SK-N-SH treated with all-trans-retinoic acid at 6 μM for 48 hours (cell line): ENCODE measurements around the gene NUTM2D.
"Not testable (repeated sequence)": the region's sequence is repeated elsewhere in the genome, so short reads cannot be mapped to it uniquely, and the experiment has no call there.

Experiments used
- BACH2 ChIP-seq: fragments of 250-450 bp; sonication (Bioruptor Pico); IDR thresholded peaks from 2 replicates; pipeline ENCODE4 v1.9.0; 2021; ENCODE audit warnings: mild to moderate bottlenecking, borderline replicate concordance
- CSDC2 ChIP-seq: fragments of 250-450 bp; sonication (Bioruptor Pico); IDR thresholded peaks from 2 replicates; pipeline ENCODE4 v1.5.0; 2020; ENCODE audit warnings: mild to moderate bottlenecking, moderate library complexity
- ESRRG ChIP-seq: fragments of 250-450 bp; sonication (Bioruptor Pico); IDR thresholded peaks from 2 replicates; pipeline ENCODE4 v1.6.1; 2021; ENCODE audit warnings: mild to moderate bottlenecking
- ISL1 ChIP-seq: fragments of 250-450 bp; sonication (Bioruptor Pico); IDR thresholded peaks from 2 replicates; pipeline ENCODE4 v2.1.2; 2022; ENCODE audit warnings: mild to moderate bottlenecking, moderate library complexity
- RARB ChIP-seq: fragments of 250-450 bp; sonication (Bioruptor Pico); IDR thresholded peaks from 2 replicates; pipeline ENCODE4 v1.8.0; 2021; ENCODE audit warnings: mild to moderate bottlenecking, moderate library complexity
- TOX ChIP-seq: fragments of 250-450 bp; sonication (Bioruptor Pico); IDR thresholded peaks from 2 replicates; pipeline ENCODE4 v1.8.0; 2021; ENCODE audit warnings: mild to moderate bottlenecking, moderate library complexity, borderline replicate concordance
- ZC3H10 ChIP-seq: fragments of 250-450 bp; sonication (Bioruptor Pico); IDR thresholded peaks from 2 replicates; pipeline ENCODE4 v1.5.1; 2021; ENCODE audit warnings: mild to moderate bottlenecking, moderate library complexity
- ZFP3 ChIP-seq: fragments of 250-450 bp; sonication (Bioruptor Pico); IDR thresholded peaks from 2 replicates; pipeline ENCODE4 v1.5.0; 2020; ENCODE audit warnings: mild to moderate bottlenecking, moderate library complexity
- ZFP30 ChIP-seq: fragments of 450-650 bp; formaldehyde crosslinking; IDR thresholded peaks from 2 replicates; pipeline ENCODE4 v1.5.0; 2022; ENCODE audit warnings: mild to moderate bottlenecking, moderate library complexity
- ZNF565 ChIP-seq: fragments of 450-650 bp; formaldehyde crosslinking; conservative IDR thresholded peaks from 2 replicates; pipeline ENCODE4 v1.5.0; 2020; ENCODE audit warnings: low read depth, mild to moderate bottlenecking, moderate library complexity
- ZNF70 ChIP-seq: fragments of 450-650 bp; formaldehyde crosslinking; IDR thresholded peaks from 2 replicates; pipeline ENCODE4 v1.5.0; 2020; ENCODE audit warnings: mild to moderate bottlenecking, moderate library complexity
- ZNF8 ChIP-seq: fragments of 450-650 bp; formaldehyde crosslinking; IDR thresholded peaks from 2 replicates; pipeline ENCODE4 v1.5.0; 2020; ENCODE audit warnings: mild to moderate bottlenecking, moderate library complexity
- TF ChIP-seq, protein P1 (sequence below): fragments of 250-450 bp; sonication (Bioruptor Pico); IDR thresholded peaks from 2 replicates; pipeline ENCODE4 v1.8.0; 2021; ENCODE audit warnings: low read depth, mild to moderate bottlenecking, moderate library complexity, borderline replicate concordance
- TF ChIP-seq, protein P2 (sequence below): fragments of 250-450 bp; sonication (Bioruptor Pico); IDR thresholded peaks from 2 replicates; pipeline ENCODE4 v1.8.0; 2020; ENCODE audit warnings: mild to moderate bottlenecking, moderate library complexity, borderline replicate concordance

DNA sequence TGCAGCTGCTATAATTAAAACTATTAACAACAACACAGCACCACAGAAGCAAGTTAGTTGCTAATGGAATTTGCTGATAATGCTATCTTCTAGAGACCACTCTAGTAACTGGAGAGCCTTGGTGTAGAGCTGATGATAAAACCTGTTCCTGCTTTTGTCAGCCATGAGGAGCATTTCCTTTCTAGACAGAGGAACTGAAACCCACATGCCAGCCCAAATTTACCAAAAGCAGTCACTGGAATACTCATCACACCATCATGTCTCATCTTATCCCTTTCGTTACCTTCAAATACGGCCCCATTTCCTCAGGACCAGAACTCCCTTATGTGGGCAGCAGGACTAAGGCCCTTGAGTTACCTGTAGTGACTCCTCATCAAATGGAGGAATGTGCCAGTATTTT lies 40.9 kb downstream of the NUTM2D start:
- not testable (repeated sequence) for TF ChIP-seq ESRRG (CRISPR knock-in tag); ZFP30 (CRISPR knock-in tag); RARB (CRISPR knock-in tag); ZNF565 (CRISPR knock-in tag); ZNF8 (CRISPR knock-in tag); ZFP3 (CRISPR knock-in tag); ISL1; ZC3H10 (CRISPR knock-in tag); ZNF70; CSDC2 (CRISPR knock-in tag); TOX (CRISPR knock-in tag); BACH2
- TF ChIP-seq, protein P1, sequence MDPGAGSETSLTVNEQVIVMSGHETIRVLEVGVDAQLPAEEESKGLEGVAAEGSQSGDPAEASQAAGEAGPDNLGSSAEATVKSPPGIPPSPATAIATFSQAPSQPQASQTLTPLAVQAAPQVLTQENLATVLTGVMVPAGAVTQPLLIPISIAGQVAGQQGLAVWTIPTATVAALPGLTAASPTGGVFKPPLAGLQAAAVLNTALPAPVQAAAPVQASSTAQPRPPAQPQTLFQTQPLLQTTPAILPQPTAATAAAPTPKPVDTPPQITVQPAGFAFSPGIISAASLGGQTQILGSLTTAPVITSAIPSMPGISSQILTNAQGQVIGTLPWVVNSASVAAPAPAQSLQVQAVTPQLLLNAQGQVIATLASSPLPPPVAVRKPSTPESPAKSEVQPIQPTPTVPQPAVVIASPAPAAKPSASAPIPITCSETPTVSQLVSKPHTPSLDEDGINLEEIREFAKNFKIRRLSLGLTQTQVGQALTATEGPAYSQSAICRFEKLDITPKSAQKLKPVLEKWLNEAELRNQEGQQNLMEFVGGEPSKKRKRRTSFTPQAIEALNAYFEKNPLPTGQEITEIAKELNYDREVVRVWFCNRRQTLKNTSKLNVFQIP (CRISPR knock-in tag), result not testable (repeated sequence)
- TF ChIP-seq, protein P2, sequence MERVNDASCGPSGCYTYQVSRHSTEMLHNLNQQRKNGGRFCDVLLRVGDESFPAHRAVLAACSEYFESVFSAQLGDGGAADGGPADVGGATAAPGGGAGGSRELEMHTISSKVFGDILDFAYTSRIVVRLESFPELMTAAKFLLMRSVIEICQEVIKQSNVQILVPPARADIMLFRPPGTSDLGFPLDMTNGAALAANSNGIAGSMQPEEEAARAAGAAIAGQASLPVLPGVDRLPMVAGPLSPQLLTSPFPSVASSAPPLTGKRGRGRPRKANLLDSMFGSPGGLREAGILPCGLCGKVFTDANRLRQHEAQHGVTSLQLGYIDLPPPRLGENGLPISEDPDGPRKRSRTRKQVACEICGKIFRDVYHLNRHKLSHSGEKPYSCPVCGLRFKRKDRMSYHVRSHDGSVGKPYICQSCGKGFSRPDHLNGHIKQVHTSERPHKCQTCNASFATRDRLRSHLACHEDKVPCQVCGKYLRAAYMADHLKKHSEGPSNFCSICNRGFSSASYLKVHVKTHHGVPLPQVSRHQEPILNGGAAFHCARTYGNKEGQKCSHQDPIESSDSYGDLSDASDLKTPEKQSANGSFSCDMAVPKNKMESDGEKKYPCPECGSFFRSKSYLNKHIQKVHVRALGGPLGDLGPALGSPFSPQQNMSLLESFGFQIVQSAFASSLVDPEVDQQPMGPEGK (CRISPR knock-in tag), result not testable (repeated sequence)
